ENCODE measurements around the gene WDR7.

The WDR7 gene

GRCh38 chr18:56899660-56900059 is 248.5 kb downstream of the WDR7 start:
- no peak for DNase-seq

GRCh38 chr18:56900195-56901094 is 249.3 kb downstream of the WDR7 start:
- DNase-seq: no peak

- DNase-seq: no peak
Observed at GRCh38 chr18:56901919-56902318, 250.8 kb downstream of the WDR7 start.

GRCh38 chr18:56902653-56903052 is 251.5 kb downstream of the WDR7 start:
- DNase-seq: no peak

GRCh38 chr18:56903686-56904085 is 252.5 kb downstream of the WDR7 start:
- DNase-seq: no peak

- no peak for DNase-seq
Observed at GRCh38 chr18:56907771-56908170, 256.6 kb downstream of the WDR7 start.

- DNase-seq: no peak
Observed at GRCh38 chr18:56910237-56910636, 259.1 kb downstream of the WDR7 start.

GRCh38 chr18:56910967-56911366 is 259.8 kb downstream of the WDR7 start:
- no peak for DNase-seq

- DNase-seq: no peak
Observed at GRCh38 chr18:56913941-56914340, 262.8 kb downstream of the WDR7 start.

- DNase-seq: no peak
Observed at GRCh38 chr18:56919190-56919589, 268.0 kb downstream of the WDR7 start.

- no peak for DNase-seq
Observed at GRCh38 chr18:56921896-56922480, 270.8 kb downstream of the WDR7 start.

GRCh38 chr18:56926734-56927133 is 275.6 kb downstream of the WDR7 start:
- DNase-seq: no peak

- no peak for DNase-seq
Observed at GRCh38 chr18:56927786-56928185, 276.6 kb downstream of the WDR7 start.

GRCh38 chr18:56929886-56930285 is 278.7 kb downstream of the WDR7 start:
- DNase-seq: no peak

- no peak for DNase-seq
Observed at GRCh38 chr18:56933472-56933871, 282.3 kb downstream of the WDR7 start.

GRCh38 chr18:56934131-56934530 is 283.0 kb downstream of the WDR7 start:
- DNase-seq: no peak

- no peak for DNase-seq
Observed at GRCh38 chr18:56934906-56935305, 283.7 kb downstream of the WDR7 start.

- no peak for DNase-seq
Observed at GRCh38 chr18:56935434-56936040, 284.4 kb downstream of the WDR7 start.

- no peak for DNase-seq
Observed at GRCh38 chr18:56936457-56936856, 285.3 kb downstream of the WDR7 start.

- DNase-seq: no peak
Observed at GRCh38 chr18:56937874-56938430, 286.8 kb downstream of the WDR7 start.

GRCh38 chr18:56945171-56946083 is 294.3 kb downstream of the WDR7 start:
- DNase-seq: no peak

- no peak for DNase-seq
Observed at GRCh38 chr18:56947236-56947635, 296.1 kb downstream of the WDR7 start.

GRCh38 chr18:56952026-56952425 is 300.9 kb downstream of the WDR7 start:
- no peak for DNase-seq

Measured in inflammatory macrophage treated with lipopolysaccharide for 4 hours (primary cell).